NK-92 (cell line): ENCODE measurements around the gene NCAPD3.

Source experiments
- DNase-seq: peaks from one replicate; lab custom pipeline; 2025; ENCODE audit not compliant: unreplicated experiment; lab: John Stamatoyannopoulos, UW

Gene NCAPD3

GRCh38 chr11:134170177-134170918 is 53.4 kb downstream of the NCAPD3 start:
- DNase-seq = no peak

GRCh38 chr11:134164490-134165370 is 59.0 kb downstream of the NCAPD3 start:
- DNase-seq = no peak

GRCh38 chr11:134159652-134160051 is 64.1 kb downstream of the NCAPD3 start:
- DNase-seq = no peak

GRCh38 chr11:134158023-134158422 is 65.7 kb downstream of the NCAPD3 start:
- no peak for DNase-seq

GRCh38 chr11:134157451-134157850 is 66.3 kb downstream of the NCAPD3 start:
- DNase-seq = no peak

GRCh38 chr11:134155946-134156865 is 67.6 kb downstream of the NCAPD3 start:
- no peak for DNase-seq

GRCh38 chr11:134155456-134155855 is 68.3 kb downstream of the NCAPD3 start:
- DNase-seq = no peak

- DNase-seq = no peak
Measured at GRCh38 chr11:134154441-134154840, 69.3 kb downstream of the NCAPD3 start.

- no peak for DNase-seq
Measured at GRCh38 chr11:134153147-134153905, 70.4 kb downstream of the NCAPD3 start.

GRCh38 chr11:134152696-134153095 is 71.1 kb downstream of the NCAPD3 start:
- no peak for DNase-seq

- no peak for DNase-seq
Measured at GRCh38 chr11:134151083-134151747, 72.6 kb downstream of the NCAPD3 start.

GRCh38 chr11:134150195-134150903 is 73.4 kb downstream of the NCAPD3 start:
- DNase-seq = no peak

GRCh38 chr11:134149371-134149770 is 74.4 kb downstream of the NCAPD3 start:
- no peak for DNase-seq

- DNase-seq = no peak
Measured at GRCh38 chr11:134146598-134146997, 77.2 kb downstream of the NCAPD3 start.

- no peak for DNase-seq
Measured at GRCh38 chr11:134145715-134146114, 78.1 kb downstream of the NCAPD3 start.

GRCh38 chr11:134144744-134145143 is 79.0 kb downstream of the NCAPD3 start:
- no peak for DNase-seq

- DNase-seq = no peak
Measured at GRCh38 chr11:134143801-134144200, 80.0 kb downstream of the NCAPD3 start.

GRCh38 chr11:134142536-134142935 is 81.2 kb downstream of the NCAPD3 start:
- DNase-seq = no peak

- DNase-seq = no peak
Measured at GRCh38 chr11:134140961-134141490, 82.7 kb downstream of the NCAPD3 start.
